Transverse colon (tissue), 4 donors: Measurements from ENCODE around the gene CREB5.

Source experiments
- CTCF ChIP-seq, 5 experiments: fragments of 200-600 bp in 3 of 5; fragments of 450-650 bp in 2 of 5; sonication (generic) in 3 of 5; IDR thresholded peaks; 1 replicate in 2 of 5; 2 replicates in 3 of 5; pipeline ENCODE4 v1.5.1; 2016 to 2017; ENCODE audit warnings: antibody characterized with exemption in 5 of 5, inconsistent platforms in 3 of 5, mild to moderate bottlenecking in 2 of 5, moderate library complexity in 1 of 5
- POLR2A ChIP-seq: fragments of 450-650 bp; IDR thresholded peaks from one replicate; pipeline ENCODE4 v1.6.1; 2016; ENCODE audit warnings: antibody characterized with exemption, mild to moderate bottlenecking, moderate library complexity
- POLR2AphosphoS5 ChIP-seq, 3 donors: sonication (generic); formaldehyde crosslinking; IDR thresholded peaks; one replicate each; pipeline ENCODE4 v1.6.1; 2016; ENCODE audit warnings: antibody characterized with exemption in 3 of 3

- TF ChIP-seq POLR2A (no peak), CTCF (IDR thresholded peaks at IDR 0.05) (no peak), POLR2AphosphoS5 (IDR thresholded peaks at IDR 0.05) (no peak)
These were observed 297.4 kb downstream of the CREB5 start for GRCh38 chr7:28709748-28710147.
